ENCODE data around the gene ACIN1. TPM values are rescaled to one million over a fixed set of nuclear protein-coding genes. Genes with fewer than 3 reads are reported as not detected.

ACIN1 gene
- total and polyA plus RNA-seq, 12 donors, result 73.1 to 431 (median 133) TPM

- no peaks in the 10 kb centered on the region for H3K9me3 ChIP-seq (replicated peaks in 1 of 3)
- peak; percentile 88 to 97 (median 93) for DNase-seq
- intact Hi-C loops (cut with DNase I), result loop anchor here (2.0 to 10.0 kb wide), 2 partner anchors 66 to 174 kb away; no protein-coding TSS in a partner anchor
- peak overlapping the region in 2 of 5 donors; percentile 55 to 70 for H3K27ac ChIP-seq
- H3K27me3 ChIP-seq, result no peaks in the 10 kb centered on the region
- TF ChIP-seq CTCF (IDR thresholded peaks at IDR 0.05), result peak; percentile 100
- TF ChIP-seq POLR2A (IDR thresholded peaks at IDR 0.05), result peak in 1 of 2 donors; percentile 43
- peaks cover 0 to 16% of the 10 kb centered on the region in 2 donors for H3K4me1 ChIP-seq (replicated peaks in 1 of 2)
- H3K36me3 ChIP-seq (replicated peaks in 1 of 2), result no peaks in the 10 kb centered on the region
- 16 to 21% (median 19%) methylated on average over 9 of the region's 9 CpGs for WGBS, 4 donors
- H3K4me3 ChIP-seq, result no peak overlapping the region
Measured at GRCh38 chr14:23120541-23121251, 25.8 kb upstream of the ACIN1 start.

- Histone ChIP-seq H3K36me3 (replicated peaks in 1 of 2) (no peaks in the 10 kb centered on the region), H3K9me3 (replicated peaks in 1 of 3) (no peaks in the 10 kb centered on the region), H3K4me1 (replicated peaks in 1 of 2) (peaks cover 0 to 23% of the 10 kb centered on the region in 2 donors), H3K4me3 (no peak overlapping the region), H3K27ac (peak overlapping the region in 1 of 5 donors; percentile 32), H3K27me3 (no peaks in the 10 kb centered on the region)
- 63 to 69% (median 65%) methylated on average over 12 to 16 of the region's 16 CpGs for WGBS, 4 donors
- TF ChIP-seq CTCF (IDR thresholded peaks at IDR 0.05), result no peak
- TF ChIP-seq POLR2A (IDR thresholded peaks at IDR 0.05), result no peak
- intact Hi-C loops (cut with DNase I), result loop anchor here (2.0 to 10.0 kb wide), 2 partner anchors 67 to 175 kb away; no protein-coding TSS in a partner anchor
- DNase-seq, result no peak
Measured at GRCh38 chr14:23119363-23120327, 24.7 kb upstream of the ACIN1 start.

- H3K27me3 ChIP-seq, result no peaks in the 10 kb centered on the region
- intact Hi-C loops (cut with DNase I), result no loop called here
- H3K36me3 ChIP-seq (replicated peaks in 1 of 2), result no peaks in the 10 kb centered on the region
- no peak for TF ChIP-seq CTCF (IDR thresholded peaks at IDR 0.05)
- TF ChIP-seq POLR2A (IDR thresholded peaks at IDR 0.05), result no peak
- 57 to 77% (median 72%) methylated on average over 8 to 32 of the region's 32 CpGs for WGBS, 4 donors
- peaks cover 0 to 23% of the 10 kb centered on the region in 2 donors for H3K4me1 ChIP-seq (replicated peaks in 1 of 2)
- H3K9me3 ChIP-seq (replicated peaks in 1 of 3), result no peaks in the 10 kb centered on the region
- H3K27ac ChIP-seq, result peak within 1 kb of the TSS in 1 of 5 donors; percentile 32
- no peak within 1 kb of the TSS for H3K4me3 ChIP-seq
- DNase-seq, result no peak
Measured at GRCh38 chr14:23118506-23119362, 23.8 kb upstream of the ACIN1 start, which contains the start of gene CEBPE. TSS of gene CEBPE (minus strand) at chr14:23119255. CDS start at chr14:23119091, 164 bp downstream.
